ENCODE measurements around the gene ZYX.

ZYX gene

DNA sequence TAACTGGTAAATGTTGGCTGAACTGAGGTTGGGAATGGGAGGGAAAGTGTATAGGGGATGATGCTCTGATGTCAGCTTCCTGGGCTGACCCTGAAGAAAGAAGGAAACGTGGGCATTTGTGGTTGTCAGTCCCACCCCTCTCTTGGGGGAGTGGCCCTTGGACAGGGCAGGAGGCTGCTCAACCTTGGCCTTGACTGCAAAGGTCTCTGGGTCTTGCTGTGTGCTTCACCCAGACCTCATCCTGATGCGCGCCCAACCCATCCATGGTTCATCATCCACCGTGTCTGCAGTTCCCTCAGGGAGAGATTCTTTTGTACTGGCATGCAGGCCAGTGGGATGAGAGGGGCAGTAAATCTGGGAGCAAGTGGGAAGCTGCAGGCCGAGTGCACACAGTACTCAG lies 4.7 kb upstream of the ZYX start:
- Histone ChIP-seq H3K4me1 (ENCODE audit: control insufficient read depth, insufficient read depth, low read length) (peaks cover 14% of the 10 kb centered on the region), H3K36me3 (ENCODE audit: control insufficient read depth in 2 of 2, insufficient read depth in 2 of 2, low read length in 2 of 2) (no peaks in the 10 kb centered on the region), H3K27ac (ENCODE audit: low read length) (no peak overlapping the region), H3K9ac (ENCODE audit: low read length in 2 of 2) (no peak overlapping the region), H3K27me3 (ENCODE audit: control insufficient read depth in 1 of 2, insufficient read depth in 2 of 2, low read length in 2 of 2) (no peaks in the 10 kb centered on the region), H3K4me3 (ENCODE audit: low read length in 2 of 2) (no peak overlapping the region), H3K9me3 (ENCODE audit: control insufficient read depth in 2 of 2, low read length in 2 of 2) (no peaks in the 10 kb centered on the region)

DNA sequence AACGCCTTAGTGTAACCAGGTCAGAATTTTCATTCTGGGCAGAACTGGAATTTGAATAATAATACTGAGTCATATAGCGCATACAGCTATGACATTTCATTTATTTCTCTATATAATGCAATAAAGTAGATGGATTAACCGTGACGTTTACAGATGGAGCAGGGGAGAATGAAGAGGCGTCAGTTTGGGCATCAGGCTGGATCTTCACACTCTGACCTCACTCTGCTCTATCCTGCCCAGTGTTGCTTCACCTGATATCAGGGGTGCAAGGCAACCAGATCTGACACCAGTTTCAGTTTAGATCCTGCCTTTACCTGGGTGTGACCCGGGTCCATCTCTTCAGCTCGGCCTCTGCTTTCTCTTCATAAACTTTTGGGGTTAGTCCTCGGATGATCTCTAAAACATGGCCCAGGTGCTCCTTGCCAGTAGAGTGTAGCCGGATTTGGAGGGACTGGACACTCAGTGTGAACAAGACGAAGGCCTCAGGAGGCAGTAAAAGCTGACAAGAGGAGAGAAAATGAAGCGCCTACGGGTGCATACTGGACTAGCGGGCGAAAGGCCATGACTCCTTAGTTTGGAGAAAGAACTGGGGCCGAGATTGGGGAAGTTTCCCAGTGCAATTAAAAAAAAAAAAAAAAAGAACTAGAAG lies 1.4 kb upstream of the ZYX start:
- Histone ChIP-seq H3K9me3 (ENCODE audit: control insufficient read depth in 2 of 2, low read length in 2 of 2) (no peaks in the 10 kb centered on the region), H3K4me3 (ENCODE audit: low read length in 2 of 2) (peak overlapping the region; percentile 70 to 89), H3K27me3 (ENCODE audit: control insufficient read depth in 1 of 2, insufficient read depth in 2 of 2, low read length in 2 of 2) (no peaks in the 10 kb centered on the region), H3K27ac (ENCODE audit: low read length) (peak overlapping the region; percentile 99), H3K4me1 (ENCODE audit: control insufficient read depth, insufficient read depth, low read length) (peaks cover 42% of the 10 kb centered on the region), H3K9ac (ENCODE audit: low read length in 2 of 2) (peak overlapping the region; percentile 96 to 98), H3K36me3 (ENCODE audit: control insufficient read depth in 2 of 2, insufficient read depth in 2 of 2, low read length in 2 of 2) (no peaks in the 10 kb centered on the region)

DNA sequence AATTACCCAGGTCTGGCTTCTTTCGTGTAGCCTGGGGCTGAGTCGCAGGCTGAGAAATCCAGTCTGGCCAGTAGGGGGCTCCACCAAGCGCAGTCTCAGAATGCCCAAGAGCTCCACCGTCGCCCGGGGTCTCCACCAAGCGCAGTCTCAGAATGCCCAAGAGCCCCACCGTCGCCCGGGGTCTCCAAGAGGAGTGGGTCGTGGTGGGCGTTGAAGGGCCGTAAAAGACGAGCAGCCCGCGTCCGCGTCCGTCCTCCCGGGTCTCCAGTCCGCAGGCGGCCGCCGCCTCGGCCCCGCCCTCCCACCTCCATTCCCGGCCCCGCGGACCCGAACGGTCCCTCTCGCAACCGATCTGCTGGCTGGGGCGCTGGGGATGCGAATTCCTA lies 892 bp upstream of the ZYX start:
- Histone ChIP-seq H3K9ac (ENCODE audit: low read length in 2 of 2) (peak overlapping the region; percentile 96 to 98), H3K9me3 (ENCODE audit: control insufficient read depth in 2 of 2, low read length in 2 of 2) (no peaks in the 10 kb centered on the region), H3K4me3 (ENCODE audit: low read length in 2 of 2) (peak overlapping the region; percentile 70 to 89), H3K4me1 (ENCODE audit: control insufficient read depth, insufficient read depth, low read length) (peaks cover 47% of the 10 kb centered on the region), H3K27ac (ENCODE audit: low read length) (peak overlapping the region; percentile 99), H3K27me3 (ENCODE audit: control insufficient read depth in 1 of 2, insufficient read depth in 2 of 2, low read length in 2 of 2) (no peaks in the 10 kb centered on the region), H3K36me3 (ENCODE audit: control insufficient read depth in 2 of 2, insufficient read depth in 2 of 2, low read length in 2 of 2) (peaks cover 2 to 3% of the 10 kb centered on the region in 2 donors)

DNA sequence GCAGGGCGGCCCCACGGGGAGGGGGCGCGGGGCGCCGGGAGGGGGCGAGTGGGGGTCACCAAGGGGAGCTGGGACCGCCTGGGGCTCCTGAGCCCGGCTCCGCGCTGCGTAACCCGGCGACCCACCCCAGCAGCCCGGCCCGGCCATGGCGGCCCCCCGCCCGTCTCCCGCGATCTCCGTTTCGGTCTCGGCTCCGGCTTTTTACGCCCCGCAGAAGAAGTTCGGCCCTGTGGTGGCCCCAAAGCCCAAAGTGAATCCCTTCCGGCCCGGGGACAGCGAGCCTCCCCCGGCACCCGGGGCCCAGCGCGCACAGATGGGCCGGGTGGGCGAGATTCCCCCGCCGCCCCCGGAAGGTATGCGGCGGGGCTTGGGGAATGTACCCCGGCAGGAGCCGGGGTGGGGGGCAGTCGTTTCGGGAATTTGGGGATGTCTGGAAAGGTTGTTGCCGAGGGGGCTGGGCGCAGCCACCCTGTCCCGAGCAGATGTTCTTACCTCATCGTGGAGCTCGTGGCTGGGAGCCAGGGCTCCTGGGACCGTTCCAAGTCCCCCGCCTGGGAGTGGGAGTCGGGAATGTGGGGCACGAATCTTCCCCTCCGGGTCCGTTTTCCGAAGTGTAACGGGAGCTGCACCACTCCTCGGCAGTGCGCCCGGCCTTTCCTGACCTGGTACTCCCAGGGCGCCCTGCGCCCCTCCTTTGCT lies 431 bp downstream of the ZYX start:
- Histone ChIP-seq H3K36me3 (ENCODE audit: control insufficient read depth in 2 of 2, insufficient read depth in 2 of 2, low read length in 2 of 2) (peaks cover 4% of the 10 kb centered on the region in 2 donors), H3K27ac (ENCODE audit: low read length) (peak overlapping the region; percentile 99), H3K9me3 (ENCODE audit: control insufficient read depth in 2 of 2, low read length in 2 of 2) (no peaks in the 10 kb centered on the region), H3K4me1 (ENCODE audit: control insufficient read depth, insufficient read depth, low read length) (peaks cover 60% of the 10 kb centered on the region), H3K9ac (ENCODE audit: low read length in 2 of 2) (peak overlapping the region; percentile 94 to 96), H3K4me3 (ENCODE audit: low read length in 2 of 2) (peak overlapping the region; percentile 88 to 89), H3K27me3 (ENCODE audit: control insufficient read depth in 1 of 2, insufficient read depth in 2 of 2, low read length in 2 of 2) (no peaks in the 10 kb centered on the region)

DNA sequence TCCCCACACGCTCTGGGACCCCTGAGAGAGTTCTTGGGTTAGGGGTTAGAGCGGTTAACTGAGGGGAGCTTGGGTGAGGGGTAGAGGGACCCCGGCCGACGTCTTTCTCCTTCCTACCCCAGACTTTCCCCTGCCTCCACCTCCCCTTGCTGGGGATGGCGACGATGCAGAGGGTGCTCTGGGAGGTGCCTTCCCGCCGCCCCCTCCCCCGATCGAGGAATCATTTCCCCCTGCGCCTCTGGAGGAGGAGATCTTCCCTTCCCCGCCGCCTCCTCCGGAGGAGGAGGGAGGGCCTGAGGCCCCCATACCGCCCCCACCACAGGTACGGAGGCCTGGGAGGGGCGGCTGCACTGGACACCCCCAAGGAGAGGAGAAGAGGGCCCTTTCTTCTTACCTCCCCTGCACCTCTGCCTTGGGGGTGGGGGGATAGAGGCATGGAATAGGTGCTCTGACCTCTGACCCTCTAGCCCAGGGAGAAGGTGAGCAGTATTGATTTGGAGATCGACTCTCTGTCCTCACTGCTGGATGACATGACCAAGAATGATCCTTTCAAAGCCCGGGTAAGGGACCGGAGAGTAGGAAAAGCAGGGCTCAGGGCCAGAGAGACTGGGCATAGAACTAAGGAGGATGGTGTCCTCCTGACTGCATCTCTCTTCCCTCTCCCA lies 1.1 kb downstream of the ZYX start:
- peak overlapping the region; percentile 99 for H3K27ac ChIP-seq (ENCODE audit: low read length)

DNA sequence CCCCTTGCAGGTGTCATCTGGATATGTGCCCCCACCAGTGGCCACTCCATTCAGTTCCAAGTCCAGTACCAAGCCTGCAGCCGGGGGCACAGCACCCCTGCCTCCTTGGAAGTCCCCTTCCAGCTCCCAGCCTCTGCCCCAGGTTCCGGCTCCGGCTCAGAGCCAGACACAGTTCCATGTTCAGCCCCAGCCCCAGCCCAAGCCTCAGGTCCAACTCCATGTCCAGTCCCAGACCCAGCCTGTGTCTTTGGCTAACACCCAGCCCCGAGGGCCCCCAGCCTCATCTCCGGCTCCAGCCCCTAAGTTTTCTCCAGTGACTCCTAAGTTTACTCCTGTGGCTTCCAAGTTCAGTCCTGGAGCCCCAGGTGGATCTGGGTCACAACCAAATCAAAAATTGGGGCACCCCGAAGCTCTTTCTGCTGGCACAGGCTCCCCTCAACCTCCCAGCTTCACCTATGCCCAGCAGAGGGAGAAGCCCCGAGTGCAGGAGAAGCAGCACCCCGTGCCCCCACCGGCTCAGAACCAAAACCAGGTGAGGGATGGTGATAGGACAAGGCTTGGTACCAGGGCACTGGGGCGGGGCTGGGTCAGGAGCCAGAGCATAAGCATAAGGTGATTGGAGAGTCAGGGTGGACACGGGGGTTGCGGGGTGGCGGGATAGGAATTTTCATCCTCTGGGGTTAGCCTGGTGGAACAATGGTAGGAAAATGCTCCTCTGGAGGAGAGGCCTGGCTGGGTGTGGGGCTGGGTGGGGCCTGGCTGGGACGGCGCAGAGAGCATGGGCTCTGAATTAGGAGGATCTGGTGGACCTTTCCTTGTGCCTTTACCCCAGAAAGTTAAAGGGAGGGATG lies 1.9 kb downstream of the ZYX start:
- no peaks in the 10 kb centered on the region for H3K27me3 ChIP-seq (ENCODE audit: control insufficient read depth in 1 of 2, insufficient read depth in 2 of 2, low read length in 2 of 2)
- peak overlapping the region; percentile 94 to 96 for H3K9ac ChIP-seq (ENCODE audit: low read length in 2 of 2)
- peaks cover 75% of the 10 kb centered on the region for H3K4me1 ChIP-seq (ENCODE audit: control insufficient read depth, insufficient read depth, low read length)
- H3K9me3 ChIP-seq (ENCODE audit: control insufficient read depth in 2 of 2, low read length in 2 of 2): no peaks in the 10 kb centered on the region
- peaks cover 10 to 12% of the 10 kb centered on the region in 2 donors for H3K36me3 ChIP-seq (ENCODE audit: control insufficient read depth in 2 of 2, insufficient read depth in 2 of 2, low read length in 2 of 2)
- H3K4me3 ChIP-seq (ENCODE audit: low read length in 2 of 2): peak overlapping the region; percentile 88 to 89
- H3K27ac ChIP-seq (ENCODE audit: low read length): peak overlapping the region; percentile 99

More for the DNA sequence above, 1.1 kb downstream of the ZYX start:
- H3K27me3 ChIP-seq (ENCODE audit: control insufficient read depth in 1 of 2, insufficient read depth in 2 of 2, low read length in 2 of 2): no peaks in the 10 kb centered on the region
- H3K4me3 ChIP-seq (ENCODE audit: low read length in 2 of 2): peak overlapping the region; percentile 88 to 89
- peaks cover 4 to 7% of the 10 kb centered on the region in 2 donors for H3K36me3 ChIP-seq (ENCODE audit: control insufficient read depth in 2 of 2, insufficient read depth in 2 of 2, low read length in 2 of 2)
- H3K4me1 ChIP-seq (ENCODE audit: control insufficient read depth, insufficient read depth, low read length): peaks cover 67% of the 10 kb centered on the region
- peak overlapping the region; percentile 94 to 96 for H3K9ac ChIP-seq (ENCODE audit: low read length in 2 of 2)
- no peaks in the 10 kb centered on the region for H3K9me3 ChIP-seq (ENCODE audit: control insufficient read depth in 2 of 2, low read length in 2 of 2)

DNA sequence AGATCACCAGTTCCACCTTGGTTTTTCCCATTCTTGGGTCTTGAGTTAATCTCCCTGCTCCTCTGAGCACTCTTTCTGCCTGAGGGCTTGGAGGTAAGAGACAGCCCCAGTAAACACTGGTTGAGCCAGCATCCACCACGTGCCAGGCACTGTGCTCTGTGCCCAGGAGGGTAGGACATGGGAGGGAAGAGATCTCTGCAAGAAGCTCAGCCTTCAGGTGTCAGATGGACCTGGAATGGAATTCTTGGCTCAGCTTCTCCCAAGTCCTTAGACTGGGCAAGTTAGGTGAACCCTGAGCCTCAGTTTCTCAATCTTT lies 2.5 kb downstream of the ZYX start:
- H3K4me3 ChIP-seq (ENCODE audit: low read length in 2 of 2): peak overlapping the region; percentile 44 to 89
- peaks cover 78% of the 10 kb centered on the region for H3K4me1 ChIP-seq (ENCODE audit: control insufficient read depth, insufficient read depth, low read length)
- peak overlapping the region in 1 of 2 donors; percentile 51 for H3K9ac ChIP-seq (ENCODE audit: low read length in 2 of 2)

DNA sequence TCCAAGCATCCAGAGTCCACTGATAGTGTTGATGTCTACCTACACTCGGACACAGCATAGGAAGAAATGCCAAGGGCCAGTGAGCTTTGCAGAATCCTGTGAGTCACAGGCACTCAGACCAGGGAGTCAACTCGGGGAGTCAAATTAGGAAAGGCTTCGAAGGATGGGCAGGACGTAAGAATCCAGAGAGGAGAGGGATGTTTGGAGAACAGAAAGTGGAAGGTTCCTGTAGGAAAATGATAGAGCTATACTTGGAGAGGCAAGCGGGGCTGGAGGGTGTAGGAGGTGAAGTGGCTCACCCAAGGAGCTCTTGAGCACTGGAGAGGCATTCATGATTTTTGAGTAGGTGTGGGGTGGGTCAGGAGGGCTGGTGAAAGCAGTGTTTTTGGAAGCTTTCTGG lies 3.0 kb downstream of the ZYX start:
- peaks cover 21 to 24% of the 10 kb centered on the region in 2 donors for H3K36me3 ChIP-seq (ENCODE audit: control insufficient read depth in 2 of 2, insufficient read depth in 2 of 2, low read length in 2 of 2)

More for the DNA sequence above, 2.5 kb downstream of the ZYX start:
- no peaks in the 10 kb centered on the region for H3K9me3 ChIP-seq (ENCODE audit: control insufficient read depth in 2 of 2, low read length in 2 of 2)
- no peaks in the 10 kb centered on the region for H3K27me3 ChIP-seq (ENCODE audit: control insufficient read depth in 1 of 2, insufficient read depth in 2 of 2, low read length in 2 of 2)
- H3K36me3 ChIP-seq (ENCODE audit: control insufficient read depth in 2 of 2, insufficient read depth in 2 of 2, low read length in 2 of 2): peaks cover 16 to 18% of the 10 kb centered on the region in 2 donors
- peak overlapping the region; percentile 99 for H3K27ac ChIP-seq (ENCODE audit: low read length)

DNA sequence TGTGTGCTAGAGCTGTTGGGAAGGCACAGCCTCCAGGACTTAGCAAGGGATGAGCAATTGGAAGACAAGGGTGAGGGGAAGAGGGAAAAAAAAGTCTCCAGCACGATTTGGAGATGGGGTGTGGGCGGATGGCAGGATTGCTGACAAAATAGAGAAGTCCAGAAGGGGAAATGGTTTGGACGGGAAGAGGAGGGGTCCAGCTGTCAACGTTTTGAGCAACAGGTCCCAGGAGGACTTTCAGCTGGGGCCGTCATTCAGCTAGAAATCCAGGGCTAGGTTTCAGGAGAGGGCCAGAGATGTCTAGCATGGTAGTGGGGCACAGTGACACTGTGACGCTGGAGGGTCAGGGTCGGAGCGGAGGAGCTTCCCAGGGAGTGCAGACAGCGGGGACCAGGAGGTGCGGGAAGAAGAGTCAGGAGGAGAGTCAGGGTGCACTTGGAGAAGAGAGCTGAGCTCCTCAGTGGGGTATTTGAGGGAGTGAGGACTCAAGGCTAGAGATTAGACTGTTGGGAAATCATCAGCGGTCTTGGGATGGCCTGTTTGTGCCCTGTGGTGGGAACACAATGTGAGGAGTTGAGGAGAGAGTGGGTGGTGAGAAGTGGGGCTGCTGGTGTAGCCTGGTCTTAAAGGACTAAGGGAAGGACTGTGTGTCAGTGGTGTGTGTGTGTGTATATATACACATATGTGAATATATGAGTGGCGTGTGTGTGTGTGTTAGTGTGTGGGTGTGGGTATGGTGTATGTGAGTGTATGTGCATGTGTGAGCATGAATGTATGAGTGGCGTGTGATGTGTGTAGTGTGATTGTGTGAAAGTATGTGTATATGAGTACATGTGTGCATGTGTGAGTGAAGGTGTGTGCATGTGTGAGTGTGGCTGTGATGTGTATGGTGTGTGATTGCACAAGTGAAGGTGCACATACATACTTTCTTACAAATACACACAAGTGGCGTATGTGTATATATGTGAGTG lies 3.8 kb downstream of the ZYX start:
- peaks cover 27 to 31% of the 10 kb centered on the region in 2 donors for H3K36me3 ChIP-seq (ENCODE audit: control insufficient read depth in 2 of 2, insufficient read depth in 2 of 2, low read length in 2 of 2)
- peak overlapping the region; percentile 99 for H3K27ac ChIP-seq (ENCODE audit: low read length)
- peak overlapping the region; percentile 44 to 89 for H3K4me3 ChIP-seq (ENCODE audit: low read length in 2 of 2)
- peaks cover 74% of the 10 kb centered on the region for H3K4me1 ChIP-seq (ENCODE audit: control insufficient read depth, insufficient read depth, low read length)
- peak overlapping the region; percentile 16 to 42 for H3K9ac ChIP-seq (ENCODE audit: low read length in 2 of 2)
- H3K27me3 ChIP-seq (ENCODE audit: control insufficient read depth in 1 of 2, insufficient read depth in 2 of 2, low read length in 2 of 2): no peaks in the 10 kb centered on the region
- no peaks in the 10 kb centered on the region for H3K9me3 ChIP-seq (ENCODE audit: control insufficient read depth in 2 of 2, low read length in 2 of 2)

More for the DNA sequence above, 3.0 kb downstream of the ZYX start:
- H3K4me1 ChIP-seq (ENCODE audit: control insufficient read depth, insufficient read depth, low read length): peaks cover 79% of the 10 kb centered on the region
- peak overlapping the region; percentile 0 to 16 for H3K9ac ChIP-seq (ENCODE audit: low read length in 2 of 2)
- peak overlapping the region; percentile 99 for H3K27ac ChIP-seq (ENCODE audit: low read length)
- H3K4me3 ChIP-seq (ENCODE audit: low read length in 2 of 2): peak overlapping the region; percentile 44 to 89
- H3K27me3 ChIP-seq (ENCODE audit: control insufficient read depth in 1 of 2, insufficient read depth in 2 of 2, low read length in 2 of 2): no peaks in the 10 kb centered on the region
- H3K9me3 ChIP-seq (ENCODE audit: control insufficient read depth in 2 of 2, low read length in 2 of 2): no peaks in the 10 kb centered on the region

All from stomach smooth muscle (tissue), 2 donors.